GM12874 (cell line): ENCODE measurements around the gene GLDN.

Experiments
- TF ChIP-seq, protein P1 (sequence below): IDR thresholded peaks from 2 replicates; pipeline ENCODE4 v1.5.1; 2011; ENCODE audit warnings: low read depth, mild to moderate bottlenecking, control low read depth, low read length, moderate library complexity; ENCODE audit not compliant: insufficient read depth

GLDN gene

GRCh38 chr15:51325167-51325566 lies 16.3 kb upstream of the GLDN start:
- TF ChIP-seq, protein P1, sequence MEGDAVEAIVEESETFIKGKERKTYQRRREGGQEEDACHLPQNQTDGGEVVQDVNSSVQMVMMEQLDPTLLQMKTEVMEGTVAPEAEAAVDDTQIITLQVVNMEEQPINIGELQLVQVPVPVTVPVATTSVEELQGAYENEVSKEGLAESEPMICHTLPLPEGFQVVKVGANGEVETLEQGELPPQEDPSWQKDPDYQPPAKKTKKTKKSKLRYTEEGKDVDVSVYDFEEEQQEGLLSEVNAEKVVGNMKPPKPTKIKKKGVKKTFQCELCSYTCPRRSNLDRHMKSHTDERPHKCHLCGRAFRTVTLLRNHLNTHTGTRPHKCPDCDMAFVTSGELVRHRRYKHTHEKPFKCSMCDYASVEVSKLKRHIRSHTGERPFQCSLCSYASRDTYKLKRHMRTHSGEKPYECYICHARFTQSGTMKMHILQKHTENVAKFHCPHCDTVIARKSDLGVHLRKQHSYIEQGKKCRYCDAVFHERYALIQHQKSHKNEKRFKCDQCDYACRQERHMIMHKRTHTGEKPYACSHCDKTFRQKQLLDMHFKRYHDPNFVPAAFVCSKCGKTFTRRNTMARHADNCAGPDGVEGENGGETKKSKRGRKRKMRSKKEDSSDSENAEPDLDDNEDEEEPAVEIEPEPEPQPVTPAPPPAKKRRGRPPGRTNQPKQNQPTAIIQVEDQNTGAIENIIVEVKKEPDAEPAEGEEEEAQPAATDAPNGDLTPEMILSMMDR: no peak

DNA sequence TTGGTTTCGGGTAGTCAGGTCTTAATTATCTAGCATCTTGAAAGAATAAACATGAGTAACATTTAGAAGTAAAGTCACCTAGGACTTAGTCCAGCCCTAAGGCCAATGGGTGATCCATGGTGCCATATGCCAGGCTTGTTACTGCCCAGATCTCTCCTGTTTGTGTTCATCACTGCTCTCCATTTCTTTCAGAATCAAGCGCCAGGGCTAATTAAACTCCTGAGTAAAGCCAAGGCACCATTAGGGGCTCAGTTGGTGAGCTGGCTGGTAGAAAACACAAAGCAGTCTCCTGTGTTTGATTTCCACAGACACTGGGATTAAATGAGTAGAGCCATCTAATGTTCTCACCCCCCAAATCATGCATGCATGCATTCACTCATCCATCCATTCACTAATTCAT lies 14.4 kb upstream of the GLDN start:
- TF ChIP-seq, protein P1: no peak

- TF ChIP-seq, protein P1: no peak
These were observed 12.5 kb upstream of the GLDN start for GRCh38 chr15:51328926-51329325.

DNA sequence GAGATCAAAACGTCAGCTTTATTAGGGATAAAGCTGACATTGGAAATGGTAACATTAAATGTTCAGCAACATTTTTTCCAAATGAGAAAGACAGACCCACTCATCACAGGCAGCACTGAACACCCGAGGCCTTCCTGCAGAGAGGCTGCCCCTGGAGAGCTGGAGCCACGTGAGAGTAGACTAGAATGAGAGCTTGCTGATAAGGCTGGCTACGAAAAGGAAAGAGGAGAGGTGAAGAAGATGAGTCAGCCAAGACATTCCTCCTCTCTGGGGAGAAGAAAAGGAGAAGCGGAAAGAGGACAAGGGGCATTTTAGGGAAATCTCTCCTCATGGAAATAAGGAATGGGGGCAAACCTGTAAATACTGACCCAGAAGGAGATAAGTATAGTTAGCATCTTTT lies 10.3 kb upstream of the GLDN start:
- TF ChIP-seq, protein P1: no peak

DNA sequence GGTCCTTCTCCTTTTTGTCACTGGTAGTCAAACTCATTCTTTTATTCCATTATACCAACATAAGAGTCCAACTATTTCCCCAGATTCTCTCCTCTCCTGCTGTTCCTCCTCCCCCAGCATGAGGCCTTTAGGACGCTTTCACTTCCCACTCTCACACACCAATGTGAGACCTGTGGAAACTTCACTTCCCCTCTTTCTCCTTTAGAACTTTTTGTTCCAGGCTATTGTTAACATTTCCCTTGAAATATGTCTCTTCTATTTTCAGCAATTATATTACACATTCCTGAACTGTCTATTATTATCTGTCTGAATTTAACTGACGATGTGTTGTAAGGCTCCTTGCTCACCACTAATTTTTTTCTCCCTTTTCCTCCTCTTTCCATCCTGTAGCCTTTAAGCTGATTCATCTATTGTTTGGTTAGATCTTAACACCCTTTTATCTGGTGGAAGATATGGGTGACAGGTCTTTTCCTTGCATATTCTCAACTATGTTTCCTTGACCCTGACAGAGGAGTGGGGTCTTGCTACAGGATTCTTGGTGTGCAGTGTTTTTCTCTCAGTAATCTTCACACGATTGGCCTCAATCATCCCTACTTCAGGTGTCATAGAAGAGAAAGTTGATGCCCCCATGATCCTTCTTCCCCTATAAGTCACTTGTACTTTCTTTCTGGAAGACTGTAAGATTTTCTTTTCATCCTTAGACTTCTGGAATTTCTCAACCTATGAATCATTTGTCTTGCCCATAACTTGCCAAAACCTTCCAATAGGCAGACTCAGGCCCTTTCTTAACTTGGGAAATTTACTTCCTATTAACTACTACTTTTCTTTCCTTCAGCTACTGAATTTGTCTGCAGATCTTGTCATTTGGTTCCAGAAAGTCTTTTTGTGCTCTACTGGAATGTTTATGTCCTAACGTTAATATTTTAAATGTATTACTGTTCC lies 9.0 kb upstream of the GLDN start:
- TF ChIP-seq, protein P1: no peak

GRCh38 chr15:51333571-51333970 lies 7.9 kb upstream of the GLDN start:
- TF ChIP-seq, protein P1: no peak

GRCh38 chr15:51334011-51334451 lies 7.4 kb upstream of the GLDN start:
- TF ChIP-seq, protein P1: no peak
